HepG2 (cell line): ENCODE measurements around the gene CD84. TPM values are rescaled to one million over a fixed set of nuclear protein-coding genes. Genes with fewer than 3 reads are reported as not detected.
"Not testable (repeated sequence)": the region's sequence is repeated elsewhere in the genome, so short reads cannot be mapped to it uniquely, and the experiment has no call there.

Source experiments
- ATAC-seq: fragments of 200-7000 bp; cut with Tn5 transposase; 3 replicates; pipeline ENCODE4 v1.9.1; 2020; ENCODE audit warnings: mild to moderate bottlenecking, moderate library complexity
- BruUV-seq: library from RNA; stranded (reverse); fragments of 400-500 nt; replicated peaks from 2 replicates; lab custom pipeline; 2021; lab: Mats Ljungman, UMichigan
- CTCF ChIA-PET: fragments of 300-600 bp; formaldehyde crosslinking; extraction: SDS; loops from one replicate; lab custom pipeline; 2021; ENCODE audit warnings: low total read pairs, inconsistent platforms, low intra/inter-chr PET ratio; lab: Yijun Ruan, JAX
- POLR2A ChIA-PET: fragments of 350-600 bp; sonication (Branson Sonifier 250); formaldehyde crosslinking; loops from one replicate; lab custom pipeline; 2020; ENCODE audit warnings: antibody characterized with exemption, inconsistent platforms; lab: Yijun Ruan, JAX
- DNase-seq: peaks from one replicate; pipeline ENCODE4 v3.0.0-alpha.2; 2015; ENCODE audit warnings: low spot score
- FAIRE-seq: peaks from 3 replicates; lab custom pipeline; 2011; peaks lifted over from hg19 to GRCh38; lab: Jason Lieb, UNC
- H2AFZ ChIP-seq: one replicate; pipeline ENCODE4 v1.6.1; 2011; ENCODE audit warnings: low read length, inconsistent platforms
- H3K27ac ChIP-seq: fragments of 300-600 bp; 3 replicates; pipeline ENCODE4 v1.8.0; 2011; ENCODE audit warnings: mixed run types, mild to moderate bottlenecking, mixed read lengths, low read length, inconsistent platforms; ENCODE audit not compliant: insufficient read depth; ENCODE audit errors: extremely low read length
- H3K27me3 ChIP-seq, 2 experiments: fragments of 200-600 bp in 1 of 2; 2 replicates in 1 of 2; 3 replicates in 1 of 2; pipeline versions ENCODE4 v1.6.0 to v1.8.0; 2011; ENCODE audit warnings: low read length in 2 of 2, mild to moderate bottlenecking in 2 of 2, moderate library complexity in 2 of 2, inconsistent platforms in 1 of 2; ENCODE audit not compliant: insufficient read depth in 2 of 2, control insufficient read depth in 1 of 2
- H3K36me3 ChIP-seq, 2 experiments: fragments of 200-600 bp in 1 of 2; replicated peaks in 1 of 2; 2 replicates in 1 of 2; 3 replicates in 1 of 2; pipeline versions ENCODE4 v1.5.1 to v1.8.0; 2011; ENCODE audit warnings: low read length in 2 of 2, inconsistent platforms in 1 of 2; ENCODE audit not compliant: insufficient read depth in 2 of 2, control insufficient read depth in 1 of 2
- H3K4me1 ChIP-seq: 2 replicates; pipeline ENCODE4 v1.5.1; 2012; ENCODE audit warnings: low read length, inconsistent platforms; ENCODE audit not compliant: insufficient read depth
- H3K4me2 ChIP-seq: 2 replicates; pipeline ENCODE4 v1.6.0; 2011; ENCODE audit warnings: low read depth, low read length, inconsistent platforms
- H3K4me3 ChIP-seq, 3 experiments: fragments of 200-600 bp in 1 of 3; sonication (generic), shearing (Covaris generic) in 1 of 3; replicated peaks in 1 of 3; 2 replicates each; pipeline ENCODE4 v1.5.1; 2011 to 2016; ENCODE audit warnings: low read length in 3 of 3, inconsistent platforms in 2 of 3, low read depth in 2 of 3, mild to moderate bottlenecking in 2 of 3, control low read depth in 1 of 3, mixed read lengths in 1 of 3; ENCODE audit not compliant: insufficient read depth in 1 of 3
- H3K79me2 ChIP-seq: one replicate; pipeline ENCODE4 v1.6.1; 2011; ENCODE audit warnings: low read length, inconsistent platforms; ENCODE audit not compliant: insufficient read depth
- H3K9ac ChIP-seq: 2 replicates; pipeline ENCODE4 v1.6.0; 2011; ENCODE audit warnings: mild to moderate bottlenecking, low read depth, low read length, inconsistent platforms; ENCODE audit not compliant: insufficient read depth
- H3K9me3 ChIP-seq: 2 replicates; pipeline ENCODE4 v1.5.1; 2012; ENCODE audit warnings: mild to moderate bottlenecking, low read length
- H4K20me1 ChIP-seq: 2 replicates; pipeline ENCODE4 v1.6.0; 2011; ENCODE audit warnings: inconsistent platforms, mild to moderate bottlenecking, low read length, moderate library complexity; ENCODE audit not compliant: insufficient read depth
- AHR ChIP-seq: IDR thresholded peaks from 2 replicates; pipeline ENCODE4 v1.6.1; 2018; ENCODE audit warnings: missing genetic modification reagents, missing compliant biosample characterization
- ASH2L ChIP-seq: fragments of 300-600, 200-600 bp; sonication (generic); IDR thresholded peaks from 2 replicates; pipeline ENCODE4 v1.7.0; 2017; ENCODE audit warnings: low read depth, mild to moderate bottlenecking, moderate library complexity, mixed read lengths, low read length; ENCODE audit not compliant: insufficient read length
- HNRNPK ChIP-seq: fragments of 200-400 bp; formaldehyde crosslinking; IDR thresholded peaks from 2 replicates; pipeline ENCODE4 v1.6.1; 2018; ENCODE audit warnings: low read length, low read depth, moderate library complexity, mild to moderate bottlenecking; ENCODE audit not compliant: poor library complexity, severe bottlenecking
- JUN ChIP-seq: sonication (generic); formaldehyde crosslinking; IDR thresholded peaks from 2 replicates; pipeline ENCODE4 v1.4.0; 2020; ENCODE audit warnings: mild to moderate bottlenecking, missing genetic modification reagents
- TCF12 ChIP-seq, 2 experiments: fragments of 450-650 bp in 1 of 2; sonication (generic) in 1 of 2; formaldehyde crosslinking in 1 of 2; IDR thresholded peaks; 2 replicates each; pipeline versions ENCODE4 v1.6.1 to v1.8.0; 2017 to 2022; ENCODE audit warnings: antibody characterized with exemption in 1 of 2, mild to moderate bottlenecking in 1 of 2, missing genetic modification reagents in 1 of 2, moderate library complexity in 1 of 2
- TOE1 ChIP-seq: sonication (generic); formaldehyde crosslinking; IDR thresholded peaks from 2 replicates; pipeline ENCODE4 v1.4.0; 2020; ENCODE audit warnings: mild to moderate bottlenecking, missing genetic modification reagents
- YEATS2 ChIP-seq: sonication (generic); formaldehyde crosslinking; IDR thresholded peaks from 2 replicates; pipeline ENCODE4 v1.4.0; 2020; ENCODE audit warnings: missing genetic modification reagents, borderline replicate concordance
- WGBS: methylation state at CpG from one replicate; pipeline ENCODE4 v1.1.6; 2017; ENCODE audit warnings: low lambda C conversion rate; 5-methylcytosine and 5-hydroxymethylcytosine counted together
- in situ Hi-C: cut with HindIII; loops from 2 replicates; pipeline ENCODE4 v1.10.0; 2017; ENCODE audit warnings: low pct_unique_long_range_greater_than_20kb; ENCODE audit not compliant: extremely low pct_ligation_motif_present
- intact Hi-C: fragments of 100-400 bp; cut with micrococcal nuclease; formaldehyde crosslinking; loops from one replicate; pipeline ENCODE4 v1.10.0; 2022; ENCODE audit not compliant: unreplicated experiment
- polyA plus RNA-seq, 8 experiments: library from polyadenylated mRNA; depleted of rRNA in 3 of 8; stranded (reverse) in 7 of 8; unstranded in 1 of 8; fragments of >200 nt; fragmentation: Illumina TruSeq in 4 of 8; extraction: Trizol in 4 of 8; gene quantifications; 2 replicates each; pipeline versions ENCODE4 v1.2.1 to v1.2.3, GENCODE V29; 2011 to 2016; ENCODE audit warnings: low read depth in 4 of 8, missing spikeins in 1 of 8, mixed read lengths in 1 of 8; ENCODE audit not compliant: insufficient read depth in 1 of 8
- total RNA-seq, 5 experiments: library from RNA; depleted of rRNA; stranded (reverse); fragments of >200 nt; fragmentation: Illumina TruSeq; extraction: Trizol; gene quantifications; 2 replicates each; pipeline ENCODE4 v1.2.3, GENCODE V29; 2016; ENCODE audit warnings: low read depth in 1 of 5

Gene CD84
- total and polyA plus RNA-seq, 2 of the 13 experiments (the other 11 are each of a cell fraction or from before 2014, with no cell fraction given), result not detected

- Histone ChIP-seq H3K27me3 (no peaks in the 10 kb centered on the region; a peak in 1 of 5 replicates), H3K9me3 (peaks cover 15% of the 10 kb centered on the region), H3K79me2 (no peaks in the 10 kb centered on the region), H3K4me2 (no peak overlapping the region), H3K27ac (no peak overlapping the region), H3K9ac (no peak overlapping the region), H3K4me1 (peaks cover 18% of the 10 kb centered on the region), H3K4me3 (no peak overlapping the region), H3K36me3 (no peaks in the 10 kb centered on the region), H2AFZ (no peak overlapping the region), H4K20me1 (no peaks in the 10 kb centered on the region)
- intact Hi-C loops (no loop called here), in situ Hi-C loops (no loop called here)
- 59% methylated on average over 3 of the region's 3 CpGs for WGBS
- POLR2A ChIA-PET, result no interaction called here
- no peak for FAIRE-seq
- CTCF ChIA-PET, result no interaction called here
- no peak for DNase-seq
- no peak for ATAC-seq
- no TSS peak for BruUV-seq
- TF ChIP-seq JUN, result no peak
- TF ChIP-seq TOE1, result no peak
- TF ChIP-seq TCF12 (IDR thresholded peaks at IDR 0.05), result no peak
- no peak for TF ChIP-seq TCF12 (CRISPR knock-in tag; IDR thresholded peaks at IDR 0.05)
- no peak for TF ChIP-seq YEATS2
- no peak for TF ChIP-seq HNRNPK
- TF ChIP-seq AHR (CRISPR knock-in tag), result no peak
- TF ChIP-seq ASH2L, result no peak
- TF ChIP-seq, all 625 proteins: peak for 0
These were observed 44.3 kb downstream of the CD84 start for GRCh38 chr1:160534823-160535605.

GRCh38 chr1:160532557-160532813, 46.8 kb downstream of the CD84 start:
- CTCF ChIA-PET, DNase-seq, POLR2A ChIA-PET, BruUV-seq, H4K20me1 ChIP-seq, in situ Hi-C loops, FAIRE-seq, H3K27ac ChIP-seq, H3K4me1 ChIP-seq, intact Hi-C loops, H3K27me3 ChIP-seq, ATAC-seq, H2AFZ ChIP-seq, H3K4me3 ChIP-seq, H3K9ac ChIP-seq, H3K4me2 ChIP-seq, H3K79me2 ChIP-seq, H3K36me3 ChIP-seq: not testable (repeated sequence)
- WGBS, result 62% methylated on average over 5 of the region's 5 CpGs
- peaks cover 15% of the 10 kb centered on the region for H3K9me3 ChIP-seq

GRCh38 chr1:160531809-160532556, 47.3 kb downstream of the CD84 start:
- H3K4me3 ChIP-seq, in situ Hi-C loops, H3K9ac ChIP-seq, DNase-seq, CTCF ChIA-PET, FAIRE-seq, H3K27ac ChIP-seq, POLR2A ChIA-PET, H3K4me1 ChIP-seq, intact Hi-C loops, H3K79me2 ChIP-seq, H4K20me1 ChIP-seq, H3K4me2 ChIP-seq, BruUV-seq, ATAC-seq, H3K36me3 ChIP-seq, H3K27me3 ChIP-seq, H2AFZ ChIP-seq: not testable (repeated sequence)
- WGBS, result 84% methylated on average over 9 of the region's 29 CpGs
- peaks cover 15% of the 10 kb centered on the region for H3K9me3 ChIP-seq
